H9 (cell line): Measurements from ENCODE around the gene HS3ST3B1. TPM values are rescaled to one million over a fixed set of nuclear protein-coding genes. Genes with fewer than 3 reads are reported as not detected.

Experiments used
- DNase-seq: peaks from one replicate; pipeline ENCODE4 v3.0.0-alpha.2; 2017
- H2AFZ ChIP-seq: one replicate; pipeline ENCODE4 v1.6.1; 2013; ENCODE audit warnings: mild to moderate bottlenecking, low read length, control low read depth, moderate library complexity
- H2AK5ac ChIP-seq: 2 replicates; pipeline ENCODE4 v1.6.1; 2013; ENCODE audit warnings: low read length, control low read depth, mixed read lengths; ENCODE audit not compliant: insufficient read length
- H2BK120ac ChIP-seq: one replicate; pipeline ENCODE4 v1.6.1; 2013; ENCODE audit warnings: low read depth, mild to moderate bottlenecking, low read length, control low read depth, inconsistent platforms; ENCODE audit not compliant: poor library complexity, severe bottlenecking
- H2BK12ac ChIP-seq: 2 replicates; pipeline ENCODE4 v1.6.1; 2013; ENCODE audit warnings: low read length, control low read depth, mixed read lengths, low read depth; ENCODE audit not compliant: insufficient read length
- H2BK15ac ChIP-seq: 2 replicates; pipeline ENCODE4 v1.6.1; 2013; ENCODE audit warnings: low read depth, low read length, control low read depth
- H2BK20ac ChIP-seq: one replicate; pipeline ENCODE4 v1.6.1; 2013; ENCODE audit warnings: low read depth, mild to moderate bottlenecking, low read length, control low read depth, inconsistent platforms; ENCODE audit not compliant: poor library complexity, severe bottlenecking
- H2BK5ac ChIP-seq: 2 replicates; pipeline ENCODE4 v1.6.1; 2013; ENCODE audit warnings: low read length, control low read depth, mixed read lengths; ENCODE audit not compliant: insufficient read length
- H3K14ac ChIP-seq: 2 replicates; pipeline ENCODE4 v1.6.1; 2013; ENCODE audit warnings: low read length, control low read depth; ENCODE audit not compliant: insufficient read depth
- H3K18ac ChIP-seq: 2 replicates; pipeline ENCODE4 v1.6.1; 2013; ENCODE audit warnings: low read depth, mild to moderate bottlenecking, mixed read lengths, low read length, control low read depth; ENCODE audit not compliant: insufficient read length
- H3K23ac ChIP-seq: 2 replicates; pipeline ENCODE4 v1.6.1; 2013; ENCODE audit warnings: low read length, control low read depth, mixed read lengths, low read depth; ENCODE audit not compliant: insufficient read length
- H3K23me2 ChIP-seq: 2 replicates; pipeline ENCODE4 v1.6.1; 2013; ENCODE audit warnings: low read depth, mild to moderate bottlenecking, mixed read lengths, low read length, control low read depth; ENCODE audit not compliant: insufficient read length, poor library complexity, severe bottlenecking
- H3K27ac ChIP-seq: 2 replicates; pipeline ENCODE4 v1.5.1; 2013; ENCODE audit warnings: low read length, control low read depth, mixed read lengths, low read depth; ENCODE audit not compliant: insufficient read length
- H3K27me3 ChIP-seq: 2 replicates; pipeline ENCODE4 v1.6.1; 2013; ENCODE audit warnings: low read length, control low read depth, inconsistent platforms; ENCODE audit not compliant: insufficient read depth
- H3K4ac ChIP-seq: 2 replicates; pipeline ENCODE4 v1.6.1; 2013; ENCODE audit warnings: low read depth, mild to moderate bottlenecking, control low read depth, inconsistent platforms, low read length, moderate library complexity
- H3K4me1 ChIP-seq: 2 replicates; pipeline ENCODE4 v1.6.1; 2013; ENCODE audit warnings: low read length, control low read depth, inconsistent platforms; ENCODE audit not compliant: insufficient read depth
- H3K4me2 ChIP-seq: 2 replicates; pipeline ENCODE4 v1.6.1; 2013; ENCODE audit warnings: low read length, control low read depth, mixed read lengths; ENCODE audit not compliant: insufficient read length, insufficient read depth
- H3K56ac ChIP-seq: 2 replicates; pipeline ENCODE4 v1.6.1; 2013; ENCODE audit warnings: low read depth, mild to moderate bottlenecking, mixed read lengths, low read length, control low read depth; ENCODE audit not compliant: insufficient read length
- H3K79me1 ChIP-seq: 2 replicates; pipeline ENCODE4 v1.6.1; 2013; ENCODE audit warnings: low read depth, mild to moderate bottlenecking, moderate library complexity, low read length, control low read depth, inconsistent platforms; ENCODE audit not compliant: insufficient read depth, poor library complexity, severe bottlenecking
- H3K79me2 ChIP-seq: 2 replicates; pipeline ENCODE4 v1.6.1; 2013; ENCODE audit warnings: low read length, control low read depth, inconsistent platforms; ENCODE audit not compliant: insufficient read depth
- H3K9ac ChIP-seq: 2 replicates; pipeline ENCODE4 v1.6.1; 2013; ENCODE audit warnings: low read length, control low read depth, mixed read lengths; ENCODE audit not compliant: insufficient read length; ENCODE audit errors: extremely low read depth
- H3K9me3 ChIP-seq: one replicate; pipeline ENCODE4 v1.6.1; 2013; ENCODE audit warnings: low read depth, low read length, inconsistent platforms; ENCODE audit not compliant: control insufficient read depth
- H3T11ph ChIP-seq: one replicate; pipeline ENCODE4 v1.6.1; 2013; ENCODE audit warnings: mild to moderate bottlenecking, low read length, control low read depth, inconsistent platforms
- H4K20me1 ChIP-seq: one replicate; pipeline ENCODE4 v1.6.1; 2013; ENCODE audit not compliant: control insufficient read depth, insufficient read length, insufficient read depth
- H4K5ac ChIP-seq: 2 replicates; pipeline ENCODE4 v1.6.1; 2013; ENCODE audit warnings: low read depth, mild to moderate bottlenecking, mixed read lengths, low read length, control low read depth; ENCODE audit not compliant: insufficient read length
- H4K8ac ChIP-seq: replicated peaks from 2 replicates; pipeline ENCODE4 v1.6.1; 2013; ENCODE audit warnings: low read length, control low read depth, mixed read lengths, low read depth; ENCODE audit not compliant: insufficient read length
- H4K91ac ChIP-seq: 2 replicates; pipeline ENCODE4 v1.6.1; 2013; ENCODE audit warnings: low read depth, mild to moderate bottlenecking, moderate library complexity, mixed read lengths, low read length, control low read depth; ENCODE audit not compliant: insufficient read length
- H3K27ac Mint-ChIP-seq, 3 experiments: 2 replicates in 2 of 3; 3 replicates in 1 of 3; pipeline ENCODE4 v1.8.0; 2020 to 2021; ENCODE audit warnings: mixed read lengths in 3 of 3, mild to moderate bottlenecking in 1 of 3, moderate library complexity in 1 of 3
- H3K27me3 Mint-ChIP-seq: 2 replicates; pipeline ENCODE4 v1.8.0; 2021; ENCODE audit warnings: low read depth, mild to moderate bottlenecking, moderate library complexity, mixed read lengths
- H3K36me3 Mint-ChIP-seq, 3 experiments: 2 replicates in 2 of 3; 3 replicates in 1 of 3; pipeline ENCODE4 v1.8.0; 2020 to 2021; ENCODE audit warnings: low read depth in 3 of 3, mixed read lengths in 3 of 3; ENCODE audit not compliant: insufficient read depth in 1 of 3
- H3K4me1 Mint-ChIP-seq, 2 experiments: 2 replicates each; pipeline ENCODE4 v1.8.0; 2020; ENCODE audit warnings: mixed read lengths in 2 of 2
- H3K4me3 Mint-ChIP-seq, 2 experiments: 2 replicates in 1 of 2; 3 replicates in 1 of 2; pipeline ENCODE4 v1.8.0; 2020 to 2021; ENCODE audit warnings: mild to moderate bottlenecking in 2 of 2, mixed read lengths in 2 of 2, moderate library complexity in 1 of 2
- H3K9me3 Mint-ChIP-seq, 2 experiments: 2 replicates in 1 of 2; 3 replicates in 1 of 2; pipeline ENCODE4 v1.8.0; 2020; ENCODE audit warnings: mild to moderate bottlenecking in 2 of 2, mixed read lengths in 2 of 2, moderate library complexity in 1 of 2
- WGBS: extraction: QIAGEN DNeasy Blood & Tissue Kit; methylation state at CpG from one replicate; pipeline ENCODE4 v1.1.7; 2013; ENCODE audit warnings: missing lambda C conversion rate, low lambda C conversion rate, mixed read lengths; ENCODE audit not compliant: insufficient read length; ENCODE audit errors: extremely low coverage; 5-methylcytosine and 5-hydroxymethylcytosine counted together
- total RNA-seq: library from RNA; stranded (reverse); gene quantifications from 2 replicates; pipeline ENCODE4 v1.2.1, GENCODE V29; 2021
- TF ChIP-seq, protein P1 (sequence below): fragments of 200-600 bp; sonication (generic); conservative IDR thresholded peaks from 3 replicates; pipeline ENCODE4 v1.8.0; 2021; ENCODE audit warnings: antibody characterized with exemption, mild to moderate bottlenecking

The HS3ST3B1 gene
- total RNA-seq, 1 experiment from 2014 or later = 2.8 TPM

DNA sequence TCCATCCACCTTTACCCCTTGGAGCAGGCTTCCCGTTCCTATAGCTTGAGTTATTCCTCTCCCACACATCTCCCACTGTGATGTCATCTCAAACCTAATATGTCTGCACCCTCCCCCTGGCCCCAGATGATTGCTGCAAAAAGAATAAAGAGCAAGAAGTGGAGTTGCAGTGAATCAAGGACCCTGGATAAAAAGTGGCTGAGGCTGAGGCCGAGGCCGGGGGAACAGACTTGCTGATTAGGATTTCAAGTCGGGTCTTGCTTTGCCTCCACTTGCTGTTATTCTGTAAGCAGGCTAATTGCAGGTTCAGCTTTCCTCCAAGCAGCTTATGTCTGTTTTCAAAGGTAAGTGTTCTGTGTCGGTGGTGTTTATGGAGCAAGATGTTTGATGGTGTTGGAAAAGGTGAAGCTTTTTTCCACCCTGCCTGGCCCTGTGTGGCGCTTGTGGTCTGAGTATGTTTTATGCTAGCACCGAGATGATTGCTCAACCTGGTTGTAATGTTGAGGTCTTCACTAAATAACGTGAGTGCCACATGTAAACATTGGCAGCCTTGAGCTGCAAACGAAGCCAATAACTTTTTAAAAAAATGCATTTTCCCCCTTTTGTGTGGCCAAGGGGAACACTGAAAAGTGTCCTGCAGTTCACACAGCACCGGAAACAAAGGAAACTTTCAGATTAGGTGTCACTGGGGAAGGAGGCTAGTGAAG lies 15.4 kb downstream of the HS3ST3B1 start:
- peaks cover 9% of the 10 kb centered on the region for H3K27me3 Mint-ChIP-seq
- Histone ChIP-seq H2BK120ac (no peak overlapping the region), H3K4me1 (peaks cover 26% of the 10 kb centered on the region; the same call in 1 of the 2 replicates), H2BK12ac (no peak overlapping the region), H3K27ac (no peak overlapping the region), H3K4me2 (no peak overlapping the region), H3K56ac (no peak overlapping the region), H3K9me3 (no peaks in the 10 kb centered on the region), H4K91ac (no peak overlapping the region), H2BK15ac (no peak overlapping the region), H3K9ac (no peak overlapping the region), H4K8ac (no peak overlapping the region), H4K20me1 (no peaks in the 10 kb centered on the region), H2BK5ac (no peak overlapping the region), H4K5ac (no peak overlapping the region), H2BK20ac (no peak overlapping the region), H3K23ac (no peak overlapping the region), H3K79me1 (no peaks in the 10 kb centered on the region), H3K79me2 (peaks cover 2% of the 10 kb centered on the region; the same call in 1 of the 2 replicates), H2AK5ac (no peak overlapping the region), H3K14ac (no peak overlapping the region), H2AFZ (no peak overlapping the region), H3T11ph (no peak overlapping the region), H3K23me2 (no peaks in the 10 kb centered on the region), H3K27me3 (no peaks in the 10 kb centered on the region), H3K4ac (no peak overlapping the region), H3K18ac (no peak overlapping the region)
- no CpG with 5 or more reads among the region's 10 CpGs for WGBS
- H3K36me3 Mint-ChIP-seq = peaks cover 4 to 12% (median 10%) of the 10 kb centered on the region in 3 experiments; a peak in 5 of 7 replicates
- no peak overlapping the region for H3K4me3 Mint-ChIP-seq
- no peak for DNase-seq
- H3K4me1 Mint-ChIP-seq = peaks cover 49 to 52% of the 10 kb centered on the region in 2 experiments
- peak overlapping the region in 1 of 3 experiments; percentile 23; a peak in 1 of 7 replicates for H3K27ac Mint-ChIP-seq
- H3K9me3 Mint-ChIP-seq = peaks cover 3 to 5% of the 10 kb centered on the region in 2 experiments; a peak in 3 of 5 replicates
- TF ChIP-seq, protein P1, sequence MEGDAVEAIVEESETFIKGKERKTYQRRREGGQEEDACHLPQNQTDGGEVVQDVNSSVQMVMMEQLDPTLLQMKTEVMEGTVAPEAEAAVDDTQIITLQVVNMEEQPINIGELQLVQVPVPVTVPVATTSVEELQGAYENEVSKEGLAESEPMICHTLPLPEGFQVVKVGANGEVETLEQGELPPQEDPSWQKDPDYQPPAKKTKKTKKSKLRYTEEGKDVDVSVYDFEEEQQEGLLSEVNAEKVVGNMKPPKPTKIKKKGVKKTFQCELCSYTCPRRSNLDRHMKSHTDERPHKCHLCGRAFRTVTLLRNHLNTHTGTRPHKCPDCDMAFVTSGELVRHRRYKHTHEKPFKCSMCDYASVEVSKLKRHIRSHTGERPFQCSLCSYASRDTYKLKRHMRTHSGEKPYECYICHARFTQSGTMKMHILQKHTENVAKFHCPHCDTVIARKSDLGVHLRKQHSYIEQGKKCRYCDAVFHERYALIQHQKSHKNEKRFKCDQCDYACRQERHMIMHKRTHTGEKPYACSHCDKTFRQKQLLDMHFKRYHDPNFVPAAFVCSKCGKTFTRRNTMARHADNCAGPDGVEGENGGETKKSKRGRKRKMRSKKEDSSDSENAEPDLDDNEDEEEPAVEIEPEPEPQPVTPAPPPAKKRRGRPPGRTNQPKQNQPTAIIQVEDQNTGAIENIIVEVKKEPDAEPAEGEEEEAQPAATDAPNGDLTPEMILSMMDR = no peak
